ENCODE results near the gene PMS2.
"Not testable (repeated sequence)": the region's sequence is repeated elsewhere in the genome, so short reads cannot be mapped to it uniquely, and the experiment has no call there.

PMS2 gene

GRCh38 chr7:6015917-6016652 lies 7.2 kb upstream of the PMS2 start:
- DNase-seq = no peak

DNA sequence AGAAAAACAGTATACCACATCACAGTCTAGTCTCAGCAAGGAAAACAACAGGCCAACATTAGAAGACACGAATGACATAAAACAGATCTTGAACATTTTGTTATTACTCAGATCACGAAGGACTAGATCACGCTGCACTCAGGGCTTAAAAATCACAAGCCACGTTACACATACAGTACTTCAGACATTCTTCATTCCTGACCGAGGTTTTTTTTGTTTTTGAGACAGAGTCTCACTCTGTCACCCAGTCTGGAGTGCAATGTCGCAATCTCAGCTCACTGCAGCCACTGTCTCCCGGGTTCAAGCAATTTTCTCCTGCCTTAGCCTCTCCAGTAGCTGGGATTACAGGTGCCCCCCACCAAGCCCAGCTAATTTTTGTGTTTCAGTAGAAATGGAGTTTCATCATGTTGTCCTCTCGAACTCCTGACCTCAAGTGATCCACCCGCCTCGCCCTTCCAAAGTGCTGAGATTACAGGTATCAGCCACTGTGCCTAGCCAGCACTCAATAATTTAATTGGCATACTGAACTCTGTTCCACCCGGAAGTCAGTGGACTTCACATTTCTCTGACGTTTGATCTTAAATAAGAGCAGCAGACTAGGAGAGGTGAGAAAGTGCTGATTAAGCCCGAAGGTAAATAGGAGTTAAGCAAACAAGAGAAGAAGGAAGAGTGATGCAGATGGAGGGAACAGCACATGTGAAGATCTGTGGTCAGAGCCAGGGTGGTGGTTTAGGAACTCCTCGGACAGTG lies 3.7 kb upstream of the PMS2 start:
- no peak for DNase-seq

DNA sequence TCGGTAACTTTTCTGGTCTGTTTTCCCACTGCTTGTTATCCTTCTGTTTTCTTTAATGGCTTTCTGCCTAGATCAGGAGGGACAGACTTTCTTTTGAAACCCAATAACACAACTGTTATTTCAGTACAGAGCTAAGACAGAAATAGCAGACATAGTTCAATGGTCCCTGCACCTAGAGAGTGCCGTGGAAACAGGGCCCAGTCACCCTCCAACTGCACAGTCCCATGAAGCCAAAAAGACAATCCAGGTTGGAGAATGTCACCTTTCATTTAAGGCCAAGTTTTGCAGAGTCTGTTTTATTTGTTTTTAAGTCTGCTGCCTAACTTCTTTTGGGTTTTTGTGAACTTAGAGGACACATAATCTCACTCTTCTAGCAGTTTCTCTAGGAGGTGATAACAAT lies 2.7 kb upstream of the PMS2 start:
- DNase-seq = no peak

DNA sequence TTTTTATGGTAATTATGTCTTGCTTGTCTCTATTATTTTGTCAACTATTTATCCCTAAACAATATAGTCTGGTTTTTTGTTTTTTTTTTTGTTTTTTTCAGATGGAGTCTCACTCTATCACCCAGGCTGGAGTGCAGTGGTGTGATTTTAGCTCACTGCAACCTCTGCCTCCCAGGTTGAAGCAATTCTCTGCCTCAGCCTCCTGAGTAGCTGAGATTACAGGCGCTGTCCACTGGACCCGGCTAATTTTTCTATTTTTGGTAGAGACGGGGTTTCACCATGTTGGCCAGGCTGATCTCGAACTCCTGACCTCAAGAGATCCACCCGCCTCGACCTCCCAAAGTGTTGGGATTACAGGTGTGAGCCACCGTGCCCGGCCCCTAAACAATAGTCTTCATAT lies 1.5 kb upstream of the PMS2 start:
- DNase-seq = not testable (repeated sequence)

- DNase-seq = not testable (repeated sequence)
These were observed 836 bp downstream of the PMS2 start for GRCh38 chr7:6007835-6008590.

- no peak for DNase-seq
These were observed 1.5 kb downstream of the PMS2 start for GRCh38 chr7:6007386-6007785.

GRCh38 chr7:5997210-5997808 lies 11.5 kb downstream of the PMS2 start:
- no peak for DNase-seq

DNA sequence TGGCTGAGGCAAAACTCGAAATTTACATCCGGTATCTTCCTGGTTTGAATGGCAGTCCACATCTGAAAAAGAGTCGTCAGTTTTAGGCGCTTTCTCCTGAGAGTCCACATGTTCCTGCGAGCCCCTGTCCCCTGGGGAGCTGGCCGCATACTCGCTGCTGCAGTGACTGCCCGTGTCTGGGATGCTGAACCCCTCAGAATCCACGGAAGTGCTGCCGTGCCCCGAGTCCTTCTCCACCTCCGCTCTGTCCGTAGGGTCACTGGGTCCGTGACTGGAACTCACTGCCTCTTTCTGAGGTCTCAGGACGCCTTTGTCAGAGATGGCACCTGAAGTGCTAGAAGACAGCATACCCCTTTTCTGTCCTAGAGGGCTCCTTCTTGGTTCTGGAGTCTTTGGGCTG lies 21.8 kb downstream of the PMS2 start:
- DNase-seq = not testable (repeated sequence)

GRCh38 chr7:5979680-5980314 lies 29.1 kb downstream of the PMS2 start:
- not testable (repeated sequence) for DNase-seq

DNA sequence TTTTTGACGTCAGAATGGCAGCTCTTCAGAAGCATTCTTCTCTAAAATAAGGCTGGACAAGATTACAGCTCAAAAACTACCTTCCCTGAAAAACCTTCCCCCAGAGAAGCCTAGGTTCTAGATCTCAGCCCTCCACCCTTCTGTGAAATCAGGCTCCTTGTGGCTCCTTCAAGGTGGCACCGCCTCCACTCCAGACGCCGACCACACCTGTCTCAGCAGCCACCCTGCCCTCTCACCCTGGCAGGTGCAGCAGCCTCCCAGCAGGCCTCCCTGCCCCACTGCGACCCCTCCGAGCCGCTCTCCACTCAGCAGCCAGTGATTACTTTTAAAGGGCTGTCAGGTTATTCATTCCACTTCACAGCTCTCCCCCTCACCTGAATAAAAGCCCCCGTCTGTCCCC lies 35.3 kb downstream of the PMS2 start:
- not testable (repeated sequence) for DNase-seq

GRCh38 chr7:5970347-5970911 lies 38.4 kb downstream of the PMS2 start, which contains the start of gene RSPH10B:
Gene RSPH10B (minus strand): TSS chr7:5970689. CDS start chr7:5967116, 3,573 bp downstream.
- not testable (repeated sequence) for DNase-seq

- not testable (repeated sequence) for DNase-seq
These were observed 45.0 kb downstream of the PMS2 start for GRCh38 chr7:5963810-5964209.

- not testable (repeated sequence) for DNase-seq
These were observed 45.6 kb downstream of the PMS2 start for GRCh38 chr7:5963205-5963604.

DNA sequence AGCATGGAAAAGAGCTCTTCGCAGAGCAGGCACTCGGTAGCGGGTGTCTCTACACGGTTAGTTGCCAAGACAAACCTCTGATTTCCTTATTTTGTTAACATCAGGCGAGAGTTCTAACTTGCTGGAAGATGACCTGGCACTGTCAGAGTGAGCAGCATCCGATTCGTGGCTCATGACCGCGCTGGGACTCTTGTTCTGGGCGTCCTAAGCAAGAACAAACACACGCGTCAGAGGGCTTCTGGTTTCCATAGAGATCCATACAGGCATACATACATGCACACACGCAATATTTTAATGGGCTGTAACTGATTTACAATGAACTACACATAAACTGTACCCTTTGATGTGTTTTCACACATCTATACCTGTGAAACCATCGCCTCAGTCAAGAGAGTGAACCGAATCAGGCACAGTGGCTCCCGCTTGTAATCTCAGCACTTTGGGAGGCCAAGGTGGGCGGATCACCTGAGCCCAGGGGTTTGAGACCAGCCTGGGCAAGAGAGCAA lies 73.9 kb downstream of the PMS2 start:
- DNase-seq = not testable (repeated sequence)

GRCh38 chr7:5931905-5932644 lies 76.8 kb downstream of the PMS2 start:
- not testable (repeated sequence) for DNase-seq

- DNase-seq = not testable (repeated sequence)
These were observed 77.6 kb downstream of the PMS2 start for GRCh38 chr7:5931250-5931649.

DNA sequence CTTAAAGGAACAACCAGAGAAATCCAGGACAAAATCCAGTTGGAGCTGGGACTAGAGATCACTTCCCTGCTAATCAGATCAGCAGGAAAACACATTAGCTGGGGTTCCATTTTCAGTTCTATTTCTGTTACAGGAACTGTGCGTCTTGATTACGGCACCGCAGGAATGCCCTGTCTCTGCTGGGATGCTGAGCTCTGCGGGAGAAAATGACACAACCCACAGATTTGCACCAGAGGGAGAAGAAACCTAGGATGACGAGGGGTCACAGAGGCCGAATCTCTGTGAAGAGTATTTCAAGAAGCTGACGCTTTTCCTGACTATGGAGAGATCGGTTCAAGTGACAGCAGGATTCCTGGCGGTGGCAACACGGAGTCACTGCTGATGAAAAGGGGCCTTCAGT lies 78.6 kb downstream of the PMS2 start:
- DNase-seq = not testable (repeated sequence)

DNA sequence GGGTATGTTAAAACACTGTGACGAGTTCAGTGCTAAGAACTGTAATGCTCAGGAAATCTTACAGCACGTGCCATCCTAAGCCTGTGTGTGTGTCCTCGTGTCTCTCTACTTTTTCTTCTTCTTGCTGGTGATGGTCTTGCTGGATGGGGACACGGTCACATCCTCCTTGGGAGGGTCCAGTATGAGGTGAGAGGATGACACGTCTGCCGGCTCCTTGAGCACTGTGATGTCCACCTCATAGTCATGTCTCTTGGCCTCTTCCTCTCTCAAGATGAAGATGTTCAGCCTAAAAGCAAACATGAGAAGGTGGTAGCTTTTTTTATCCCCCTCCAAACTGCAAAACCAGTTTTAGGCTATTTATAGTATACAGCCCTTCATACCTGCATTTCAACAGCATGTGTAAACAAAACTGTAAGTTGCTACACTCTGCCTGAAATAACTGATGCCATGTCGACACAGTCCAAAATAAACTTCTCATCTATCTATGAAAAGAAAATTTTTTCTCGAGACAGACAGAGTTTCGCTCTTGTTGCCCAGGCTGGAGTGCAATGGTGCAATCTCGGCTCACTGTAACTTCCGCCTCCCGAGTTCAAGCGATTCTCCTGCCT lies 82.5 kb downstream of the PMS2 start:
- DNase-seq = not testable (repeated sequence)

DNA sequence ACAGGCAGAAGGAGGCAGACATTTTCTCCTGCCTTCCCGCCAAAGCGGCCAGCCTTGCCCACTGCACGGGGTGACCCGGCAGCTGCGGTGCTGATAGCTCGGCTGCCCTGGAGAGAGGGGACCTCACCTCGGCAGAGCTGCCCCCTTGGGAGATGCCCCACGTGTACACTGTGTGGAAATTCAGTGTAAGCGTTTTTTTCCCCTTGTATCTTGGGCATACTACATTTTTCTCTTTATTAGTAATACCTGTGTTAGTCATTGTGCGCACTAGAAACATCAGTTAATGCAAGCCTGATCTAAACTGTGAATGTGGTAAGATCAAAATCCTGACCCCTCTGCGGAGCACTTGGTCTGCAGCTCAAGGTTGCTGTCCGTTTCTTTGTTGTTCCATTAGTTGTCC lies 84.2 kb downstream of the PMS2 start:
- DNase-seq = not testable (repeated sequence)

- DNase-seq = not testable (repeated sequence)
These were observed 84.7 kb downstream of the PMS2 start for GRCh38 chr7:5924180-5924579.

Measured in cerebellar nuclear complex (tissue), 1 donor.